ENCODE data around the gene FLT3LG.
A peak's percentile ranks its signal among the peaks of the same experiment; 100 is the strongest.

FLT3LG gene

GRCh38 chr19:49533551-49534488 is 59.8 kb downstream of the FLT3LG start:
- peak; percentile 13 for TF ChIP-seq CTCF (IDR thresholded peaks at IDR 0.05; ENCODE audit: control extremely low read depth, extremely low read depth, low read depth, missing control alignments)
- ChIA-PET CTCF (interaction anchor here (0.7 to 4.2 kb wide), 9 partner anchors 9 to 147 kb away, joined by 3 to 31 read pairs (median 4); no protein-coding TSS in a partner anchor), POLR2A (interaction anchor here (0.6 kb wide), 1 partner anchor 16 kb away, joined by 3 read pairs; no protein-coding TSS in a partner anchor)
- DNase-seq (ENCODE audit: extremely low spot score), result peak; percentile 84

GRCh38 chr19:49534632-49535385 is 60.8 kb downstream of the FLT3LG start:
- no peak for DNase-seq (ENCODE audit: extremely low spot score)
- ChIA-PET CTCF (interaction anchor here (0.7 to 4.2 kb wide), 12 partner anchors 8 to 146 kb away, joined by 3 to 31 read pairs (median 4); no protein-coding TSS in a partner anchor), POLR2A (no interaction called here)
- TF ChIP-seq CTCF (IDR thresholded peaks at IDR 0.05; ENCODE audit: control extremely low read depth, extremely low read depth, low read depth, missing control alignments), result no peak

Data from GM10248 (cell line).